Cardiac muscle cell (in vitro differentiated cells and primary cell): Measurements from ENCODE around the gene SAMD13. TPM values are rescaled to one million over a fixed set of nuclear protein-coding genes. Genes with fewer than 3 reads are reported as not detected.
A peak's percentile ranks its signal among the peaks of the same experiment; 100 is the strongest.

Source experiments
- DNase-seq, 2 donors: peaks; one replicate each; pipeline versions ENCODE4 v3.0.0 to v3.0.0-alpha.2; 2010 to 2017; ENCODE audit warnings: low read depth in 1 of 2, low spot score in 1 of 2
- H3K27ac ChIP-seq: fragments of 200-600 bp; sonication (generic); 2 replicates; pipeline ENCODE4 v1.5.1; 2016
- H3K27me3 ChIP-seq: fragments of 200-600 bp; sonication (generic); 2 replicates; pipeline ENCODE4 v1.6.0; 2016; ENCODE audit warnings: control low read depth
- H3K36me3 ChIP-seq: fragments of 200-600 bp; sonication (generic); 2 replicates; pipeline ENCODE4 v1.5.1; 2016; ENCODE audit warnings: control low read depth
- H3K4me1 ChIP-seq: fragments of 200-600 bp; sonication (generic); 2 replicates; pipeline ENCODE4 v1.8.1; 2017; ENCODE audit warnings: low read depth, mild to moderate bottlenecking, mixed run types
- H3K4me3 ChIP-seq: fragments of 200-600 bp; sonication (generic); 2 replicates; pipeline ENCODE4 v1.5.1; 2016; ENCODE audit warnings: mild to moderate bottlenecking
- H3K9me3 ChIP-seq: fragments of 200-600 bp; sonication (generic); 2 replicates; pipeline ENCODE4 v1.5.1; 2017; ENCODE audit warnings: low read depth, mild to moderate bottlenecking, control low read depth
- CTCF ChIP-seq: IDR thresholded peaks from 2 replicates; pipeline ENCODE4 v1.5.1; 2012; ENCODE audit warnings: low read depth, mild to moderate bottlenecking, low read length
- polyA plus RNA-seq: library from polyadenylated mRNA; unstranded; fragments of >200 nt; fragmentation: Nextera tagmentation; extraction: Ambion mirVana; gene quantifications from 2 replicates; pipeline ENCODE4 v1.2.1, GENCODE V29; 2016
- total RNA-seq: library from RNA; depleted of rRNA; stranded (reverse); fragments of >200 nt; gene quantifications from 2 replicates; pipeline ENCODE4 v1.2.3, GENCODE V29; 2016

The SAMD13 gene
- total RNA-seq (1.7 and 2.5 TPM in 2 replicates), polyA plus RNA-seq (4.9 and 6.1 TPM in 2 replicates)

GRCh38 chr1:84301004-84301784 is at the start of gene SAMD13:
TSS of gene SAMD13 (plus strand) at chr1:84301708. CDS start at chr1:84303235, 1,527 bp downstream.
- Histone ChIP-seq H3K9me3 (no peaks in the 10 kb centered on the region), H3K27ac (peak within 1 kb of the TSS; percentile 90), H3K36me3 (no peaks in the 10 kb centered on the region), H3K27me3 (no peaks in the 10 kb centered on the region), H3K4me3 (peak within 1 kb of the TSS; percentile 22), H3K4me1 (peaks cover 60% of the 10 kb centered on the region)
- DNase-seq, result peak; percentile 76 to 83
- TF ChIP-seq CTCF, result no peak

- DNase-seq, result no peak
Measured at GRCh38 chr1:84253036-84253435, 48.5 kb upstream of the SAMD13 start.

GRCh38 chr1:84253891-84254290 is 47.6 kb upstream of the SAMD13 start:
- Histone ChIP-seq H3K4me3 (no peak overlapping the region), H3K4me1 (no peaks in the 10 kb centered on the region), H3K27ac (no peak overlapping the region), H3K9me3 (no peaks in the 10 kb centered on the region), H3K27me3 (no peaks in the 10 kb centered on the region), H3K36me3 (no peaks in the 10 kb centered on the region)
- TF ChIP-seq CTCF, result no peak
- DNase-seq, result peak in 1 of 2 donors; percentile 83

More at GRCh38 chr1:84253036-84253435, 48.5 kb upstream of the SAMD13 start:
- H3K4me3 ChIP-seq, result no peak overlapping the region
- no peaks in the 10 kb centered on the region for H3K9me3 ChIP-seq
- no peak overlapping the region for H3K27ac ChIP-seq
- no peak for TF ChIP-seq CTCF
- H3K27me3 ChIP-seq, result no peaks in the 10 kb centered on the region
- no peaks in the 10 kb centered on the region for H3K4me1 ChIP-seq
- H3K36me3 ChIP-seq, result no peaks in the 10 kb centered on the region

- no peaks in the 10 kb centered on the region for H3K27me3 ChIP-seq
- no peak overlapping the region for H3K4me3 ChIP-seq
- H3K27ac ChIP-seq, result no peak overlapping the region
- no peak for DNase-seq
- H3K9me3 ChIP-seq, result no peaks in the 10 kb centered on the region
- H3K36me3 ChIP-seq, result no peaks in the 10 kb centered on the region
- TF ChIP-seq CTCF, result no peak
- H3K4me1 ChIP-seq, result no peaks in the 10 kb centered on the region
Measured at GRCh38 chr1:84254703-84255238, 46.7 kb upstream of the SAMD13 start.

- Histone ChIP-seq H3K4me1 (no peaks in the 10 kb centered on the region), H3K27me3 (no peaks in the 10 kb centered on the region), H3K36me3 (no peaks in the 10 kb centered on the region), H3K27ac (no peak overlapping the region), H3K4me3 (no peak overlapping the region), H3K9me3 (no peaks in the 10 kb centered on the region)
- no peak for TF ChIP-seq CTCF
- no peak for DNase-seq
Measured at GRCh38 chr1:84255582-84255981, 45.9 kb upstream of the SAMD13 start.
